Panc1 (cell line): Measurements from ENCODE around the gene NCDN. TPM values are rescaled to one million over a fixed set of nuclear protein-coding genes. Genes with fewer than 3 reads are reported as not detected.

Experiments used
- ATAC-seq: fragments of 200-7000 bp; cut with Tn5 transposase; 2 replicates; pipeline ENCODE4 v1.9.1; 2020; ENCODE audit warnings: mild to moderate bottlenecking, moderate library complexity
- BruUV-seq: library from RNA; stranded (reverse); fragments of 400-500 nt; replicated peaks from 2 replicates; lab custom pipeline; 2021; lab: Mats Ljungman, UMichigan
- CTCF ChIA-PET: fragments of 300-600 bp; sonication (Branson Sonifier 250); formaldehyde crosslinking; loops from one replicate; lab custom pipeline; 2022; ENCODE audit warnings: antibody characterized with exemption; lab: Charles Lee
- POLR2A ChIA-PET: fragments of 300-600 bp; sonication (Branson Sonifier 250); formaldehyde crosslinking; loops from one replicate; lab custom pipeline; 2022; ENCODE audit warnings: antibody characterized with exemption; lab: Charles Lee
- DNase-seq: peaks from one replicate; pipeline ENCODE4 v3.0.0-alpha.2; 2010; ENCODE audit warnings: low read depth, low spot score
- H3K27ac ChIP-seq: 2 replicates; pipeline ENCODE4 v1.5.1; 2011; ENCODE audit warnings: mild to moderate bottlenecking, low read length, inconsistent platforms
- H3K27me3 ChIP-seq: fragments of 200-500 bp; sonication (Bioruptor generic); 2 replicates; pipeline ENCODE4 v1.6.0; 2014; ENCODE audit warnings: low read length, inconsistent platforms; ENCODE audit not compliant: control insufficient read depth, insufficient read depth
- H3K36me3 ChIP-seq: fragments of 200-500 bp; sonication (Bioruptor generic); 2 replicates; pipeline ENCODE4 v1.5.1; 2014; ENCODE audit warnings: inconsistent platforms, mild to moderate bottlenecking, low read length, moderate library complexity; ENCODE audit not compliant: control insufficient read depth, insufficient read depth
- H3K4me1 ChIP-seq: 2 replicates; pipeline ENCODE4 v1.5.1; 2011; ENCODE audit warnings: inconsistent platforms, mild to moderate bottlenecking, low read length, moderate library complexity; ENCODE audit not compliant: control insufficient read depth, insufficient read depth
- H3K4me3 ChIP-seq, 2 experiments: 2 replicates each; pipeline ENCODE4 v1.5.1; 2011 to 2012; ENCODE audit warnings: low read depth in 2 of 2, low read length in 2 of 2, mild to moderate bottlenecking in 2 of 2, inconsistent platforms in 1 of 2, moderate library complexity in 1 of 2
- H3K9me3 ChIP-seq: fragments of 200-500 bp; sonication (Bioruptor generic); 2 replicates; pipeline ENCODE4 v1.5.1; 2014; ENCODE audit warnings: low read depth, mild to moderate bottlenecking, inconsistent platforms, low read length, moderate library complexity; ENCODE audit not compliant: control insufficient read depth, insufficient read depth
- POLR2AphosphoS5 ChIP-seq: IDR thresholded peaks from 2 replicates; pipeline ENCODE4 v1.6.1; 2012; ENCODE audit warnings: mild to moderate bottlenecking, low read depth, low read length, moderate library complexity
- SIN3A ChIP-seq: IDR thresholded peaks from 2 replicates; pipeline ENCODE4 v1.6.1; 2012; ENCODE audit warnings: low read depth, mild to moderate bottlenecking, low read length, moderate library complexity, borderline replicate concordance; ENCODE audit not compliant: insufficient read depth
- TCF7L2 ChIP-seq: IDR thresholded peaks from 2 replicates; pipeline ENCODE4 v1.6.1; 2011; ENCODE audit warnings: mild to moderate bottlenecking, low read depth, low read length, inconsistent platforms
- in situ Hi-C: cut with HindIII; loops from 2 replicates; pipeline ENCODE4 v1.10.0; 2016; ENCODE audit warnings: low sequenced_read_pairs, low pct_unique_long_range_greater_than_20kb
- intact Hi-C: fragments of 100-400 bp; cut with micrococcal nuclease; formaldehyde crosslinking; loops from one replicate; pipeline ENCODE4 v1.10.0; 2022; ENCODE audit not compliant: unreplicated experiment
- total RNA-seq: library from RNA; stranded (reverse); gene quantifications from one replicate; pipeline ENCODE4 v1.2.1, GENCODE V29; 2021; ENCODE audit not compliant: unreplicated experiment
- TF ChIP-seq, protein P1 (sequence below), 2 experiments: IDR thresholded peaks; 2 replicates each; pipeline ENCODE4 v1.6.1; 2011 to 2012; ENCODE audit warnings: low read depth in 2 of 2, control low read depth in 1 of 2, low read length in 1 of 2, mild to moderate bottlenecking in 1 of 2, moderate library complexity in 1 of 2; ENCODE audit not compliant: insufficient read depth in 1 of 2
- TF ChIP-seq, protein P2 (sequence below): fragments of 450-650 bp; IDR thresholded peaks from 2 replicates; pipeline ENCODE4 v1.5.1; 2017; ENCODE audit warnings: mild to moderate bottlenecking

NCDN gene
- total RNA-seq, 1 experiment from 2014 or later: 64.1 TPM

DNA sequence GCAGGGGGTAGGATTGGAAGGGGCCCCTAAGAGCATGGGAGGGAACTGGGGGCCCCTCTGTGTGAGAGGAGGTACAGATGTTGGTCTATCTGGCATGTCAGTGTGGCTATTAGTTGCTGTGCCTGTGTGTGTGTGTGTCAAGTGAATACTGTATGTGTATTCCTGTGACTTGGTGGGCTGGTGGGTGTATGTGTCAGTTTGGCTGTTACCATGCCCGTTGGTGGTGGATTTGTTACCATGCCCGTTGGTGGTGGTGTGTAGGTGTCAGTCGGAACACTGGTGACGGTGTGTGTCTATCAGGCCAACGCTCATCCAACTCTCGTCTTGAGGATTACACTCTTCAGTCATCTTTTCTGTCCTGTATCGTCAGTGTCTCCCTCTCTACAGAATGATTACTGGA is 38.1 kb downstream of the NCDN start:
- no peaks in the 10 kb centered on the region for H3K4me1 ChIP-seq
- ChIA-PET CTCF (no interaction called here), POLR2A (no interaction called here)
- no peak overlapping the region for H3K27ac ChIP-seq
- TF ChIP-seq POLR2AphosphoS5 (0 out of 2 replicates have a peak, but pooled peaks have one; percentile 43), TCF7L2 (no peak)
- ATAC-seq: peak; percentile 18; the same call in 1 of the 2 replicates
- intact Hi-C loops (no loop called here), in situ Hi-C loops (no loop called here)
- no peak for DNase-seq
- H3K9me3 ChIP-seq: no peaks in the 10 kb centered on the region
- H3K4me3 ChIP-seq: no peak overlapping the region
- H3K36me3 ChIP-seq: peaks cover 4% of the 10 kb centered on the region
- BruUV-seq: no TSS peak
- no peaks in the 10 kb centered on the region for H3K27me3 ChIP-seq

DNA sequence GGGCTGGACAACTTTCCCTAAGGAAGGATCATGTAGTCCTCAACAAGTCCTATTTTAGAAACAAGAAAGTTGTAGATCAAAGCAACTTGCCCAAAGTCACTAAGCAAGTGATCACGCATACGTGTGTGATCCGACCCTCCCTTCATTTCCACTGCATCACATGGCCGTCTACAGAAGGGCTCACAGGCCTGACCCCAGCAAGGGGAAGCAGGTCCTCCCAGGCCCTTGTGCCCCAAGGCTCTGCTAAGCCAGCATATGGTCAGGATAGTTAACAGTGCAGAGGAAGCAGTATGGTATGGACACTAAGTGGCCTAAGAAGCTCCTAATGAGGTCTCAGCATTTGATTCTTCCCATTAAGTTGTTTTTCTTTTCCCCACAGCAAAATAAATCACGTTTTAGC is 40.3 kb downstream of the NCDN start:
- TF ChIP-seq POLR2AphosphoS5: no peak
- TF ChIP-seq TCF7L2: no peak
- TF ChIP-seq, protein P1, sequence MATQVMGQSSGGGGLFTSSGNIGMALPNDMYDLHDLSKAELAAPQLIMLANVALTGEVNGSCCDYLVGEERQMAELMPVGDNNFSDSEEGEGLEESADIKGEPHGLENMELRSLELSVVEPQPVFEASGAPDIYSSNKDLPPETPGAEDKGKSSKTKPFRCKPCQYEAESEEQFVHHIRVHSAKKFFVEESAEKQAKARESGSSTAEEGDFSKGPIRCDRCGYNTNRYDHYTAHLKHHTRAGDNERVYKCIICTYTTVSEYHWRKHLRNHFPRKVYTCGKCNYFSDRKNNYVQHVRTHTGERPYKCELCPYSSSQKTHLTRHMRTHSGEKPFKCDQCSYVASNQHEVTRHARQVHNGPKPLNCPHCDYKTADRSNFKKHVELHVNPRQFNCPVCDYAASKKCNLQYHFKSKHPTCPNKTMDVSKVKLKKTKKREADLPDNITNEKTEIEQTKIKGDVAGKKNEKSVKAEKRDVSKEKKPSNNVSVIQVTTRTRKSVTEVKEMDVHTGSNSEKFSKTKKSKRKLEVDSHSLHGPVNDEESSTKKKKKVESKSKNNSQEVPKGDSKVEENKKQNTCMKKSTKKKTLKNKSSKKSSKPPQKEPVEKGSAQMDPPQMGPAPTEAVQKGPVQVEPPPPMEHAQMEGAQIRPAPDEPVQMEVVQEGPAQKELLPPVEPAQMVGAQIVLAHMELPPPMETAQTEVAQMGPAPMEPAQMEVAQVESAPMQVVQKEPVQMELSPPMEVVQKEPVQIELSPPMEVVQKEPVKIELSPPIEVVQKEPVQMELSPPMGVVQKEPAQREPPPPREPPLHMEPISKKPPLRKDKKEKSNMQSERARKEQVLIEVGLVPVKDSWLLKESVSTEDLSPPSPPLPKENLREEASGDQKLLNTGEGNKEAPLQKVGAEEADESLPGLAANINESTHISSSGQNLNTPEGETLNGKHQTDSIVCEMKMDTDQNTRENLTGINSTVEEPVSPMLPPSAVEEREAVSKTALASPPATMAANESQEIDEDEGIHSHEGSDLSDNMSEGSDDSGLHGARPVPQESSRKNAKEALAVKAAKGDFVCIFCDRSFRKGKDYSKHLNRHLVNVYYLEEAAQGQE (IDR thresholded peaks at IDR 0.05; ENCODE audit: insufficient read depth in 1 of 2, low read depth in 2 of 2, low read length in 1 of 2): no peak
- TF ChIP-seq SIN3A: no peak
- TF ChIP-seq, protein P2, sequence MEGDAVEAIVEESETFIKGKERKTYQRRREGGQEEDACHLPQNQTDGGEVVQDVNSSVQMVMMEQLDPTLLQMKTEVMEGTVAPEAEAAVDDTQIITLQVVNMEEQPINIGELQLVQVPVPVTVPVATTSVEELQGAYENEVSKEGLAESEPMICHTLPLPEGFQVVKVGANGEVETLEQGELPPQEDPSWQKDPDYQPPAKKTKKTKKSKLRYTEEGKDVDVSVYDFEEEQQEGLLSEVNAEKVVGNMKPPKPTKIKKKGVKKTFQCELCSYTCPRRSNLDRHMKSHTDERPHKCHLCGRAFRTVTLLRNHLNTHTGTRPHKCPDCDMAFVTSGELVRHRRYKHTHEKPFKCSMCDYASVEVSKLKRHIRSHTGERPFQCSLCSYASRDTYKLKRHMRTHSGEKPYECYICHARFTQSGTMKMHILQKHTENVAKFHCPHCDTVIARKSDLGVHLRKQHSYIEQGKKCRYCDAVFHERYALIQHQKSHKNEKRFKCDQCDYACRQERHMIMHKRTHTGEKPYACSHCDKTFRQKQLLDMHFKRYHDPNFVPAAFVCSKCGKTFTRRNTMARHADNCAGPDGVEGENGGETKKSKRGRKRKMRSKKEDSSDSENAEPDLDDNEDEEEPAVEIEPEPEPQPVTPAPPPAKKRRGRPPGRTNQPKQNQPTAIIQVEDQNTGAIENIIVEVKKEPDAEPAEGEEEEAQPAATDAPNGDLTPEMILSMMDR: no peak
- intact Hi-C loops (no loop called here), in situ Hi-C loops (no loop called here)
- ATAC-seq (no peak), DNase-seq (no peak)
- no peak overlapping the region for H3K27ac ChIP-seq
- H3K36me3 ChIP-seq: peaks cover 8% of the 10 kb centered on the region
- no peak overlapping the region for H3K4me3 ChIP-seq
- no peaks in the 10 kb centered on the region for H3K4me1 ChIP-seq
- CTCF ChIA-PET: no interaction called here
- POLR2A ChIA-PET: interaction anchor here (0.6 kb wide), 1 partner anchor 29 kb away, joined by 11 read pairs; no protein-coding TSS in a partner anchor
- no TSS peak for BruUV-seq
- no peaks in the 10 kb centered on the region for H3K9me3 ChIP-seq
- H3K27me3 ChIP-seq: no peaks in the 10 kb centered on the region

DNA sequence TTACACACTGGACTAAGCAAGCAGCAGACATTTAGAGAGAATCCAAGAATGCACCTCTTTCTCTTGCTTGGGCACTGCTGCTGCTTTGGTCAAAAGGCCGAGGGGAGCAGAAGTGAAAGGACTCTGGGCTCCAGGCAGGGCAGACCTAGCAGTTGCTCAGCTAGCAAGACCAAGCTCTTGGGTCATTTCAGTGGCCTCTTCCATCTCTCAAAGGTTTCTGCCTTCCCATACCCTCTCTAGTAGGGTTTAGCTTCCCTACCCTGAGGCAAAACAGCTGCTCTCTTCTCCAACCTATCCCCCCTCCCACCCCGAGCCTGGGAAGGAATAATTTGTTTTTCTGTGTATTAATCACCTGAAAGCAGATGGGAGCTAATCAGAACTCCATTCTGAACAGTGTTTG is 41.3 kb downstream of the NCDN start:
- TF ChIP-seq, protein P1 (IDR thresholded peaks at IDR 0.05; ENCODE audit: insufficient read depth in 1 of 2, low read depth in 2 of 2, low read length in 1 of 2): no peak
- TF ChIP-seq, protein P2: no peak
- peak; percentile 37; the same call in 1 of the 2 replicates for TF ChIP-seq POLR2AphosphoS5
- TF ChIP-seq TCF7L2: no peak
- TF ChIP-seq SIN3A: no peak
- Histone ChIP-seq H3K9me3 (no peaks in the 10 kb centered on the region), H3K4me1 (no peaks in the 10 kb centered on the region), H3K36me3 (peaks cover 12% of the 10 kb centered on the region), H3K27me3 (no peaks in the 10 kb centered on the region), H3K27ac (no peak overlapping the region), H3K4me3 (no peak overlapping the region)
- intact Hi-C loops (no loop called here), in situ Hi-C loops (no loop called here)
- ATAC-seq: no peak
- no TSS peak for BruUV-seq
- CTCF ChIA-PET: no interaction called here
- DNase-seq: no peak
- POLR2A ChIA-PET: interaction anchor here (0.6 kb wide), 1 partner anchor 13 kb away, joined by 3 read pairs; no protein-coding TSS in a partner anchor
